ENCODE measurements around the gene EVI5L. TPM values are rescaled to one million over a fixed set of nuclear protein-coding genes. Genes with fewer than 3 reads are reported as not detected.

The EVI5L gene
- total and polyA plus RNA-seq, 2 of the 8 experiments (the other 6 are each of a cell fraction or from before 2014, with no cell fraction given) = 7.2 to 11.0 TPM

DNA sequence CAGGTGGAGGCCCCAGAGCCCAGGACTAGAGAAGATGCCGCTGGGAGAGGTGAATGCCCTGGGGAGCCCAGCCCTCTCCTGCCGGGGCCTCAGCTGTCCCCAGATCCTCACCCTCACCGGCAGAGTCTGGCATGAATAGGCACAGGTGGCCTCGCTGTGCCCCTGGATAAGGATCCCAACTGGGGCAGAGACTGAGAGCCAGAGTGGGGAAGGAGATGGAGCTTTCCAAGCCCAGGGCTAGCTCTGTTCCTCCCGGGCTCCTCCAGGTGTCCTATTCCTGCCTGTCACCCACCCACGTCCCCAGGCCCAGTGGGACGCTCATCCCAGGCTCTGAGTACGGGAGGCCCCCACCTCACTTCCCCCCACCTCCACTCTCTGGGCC is 27.7 kb downstream of the EVI5L start (continued):
- TF ChIP-seq, protein P1, sequence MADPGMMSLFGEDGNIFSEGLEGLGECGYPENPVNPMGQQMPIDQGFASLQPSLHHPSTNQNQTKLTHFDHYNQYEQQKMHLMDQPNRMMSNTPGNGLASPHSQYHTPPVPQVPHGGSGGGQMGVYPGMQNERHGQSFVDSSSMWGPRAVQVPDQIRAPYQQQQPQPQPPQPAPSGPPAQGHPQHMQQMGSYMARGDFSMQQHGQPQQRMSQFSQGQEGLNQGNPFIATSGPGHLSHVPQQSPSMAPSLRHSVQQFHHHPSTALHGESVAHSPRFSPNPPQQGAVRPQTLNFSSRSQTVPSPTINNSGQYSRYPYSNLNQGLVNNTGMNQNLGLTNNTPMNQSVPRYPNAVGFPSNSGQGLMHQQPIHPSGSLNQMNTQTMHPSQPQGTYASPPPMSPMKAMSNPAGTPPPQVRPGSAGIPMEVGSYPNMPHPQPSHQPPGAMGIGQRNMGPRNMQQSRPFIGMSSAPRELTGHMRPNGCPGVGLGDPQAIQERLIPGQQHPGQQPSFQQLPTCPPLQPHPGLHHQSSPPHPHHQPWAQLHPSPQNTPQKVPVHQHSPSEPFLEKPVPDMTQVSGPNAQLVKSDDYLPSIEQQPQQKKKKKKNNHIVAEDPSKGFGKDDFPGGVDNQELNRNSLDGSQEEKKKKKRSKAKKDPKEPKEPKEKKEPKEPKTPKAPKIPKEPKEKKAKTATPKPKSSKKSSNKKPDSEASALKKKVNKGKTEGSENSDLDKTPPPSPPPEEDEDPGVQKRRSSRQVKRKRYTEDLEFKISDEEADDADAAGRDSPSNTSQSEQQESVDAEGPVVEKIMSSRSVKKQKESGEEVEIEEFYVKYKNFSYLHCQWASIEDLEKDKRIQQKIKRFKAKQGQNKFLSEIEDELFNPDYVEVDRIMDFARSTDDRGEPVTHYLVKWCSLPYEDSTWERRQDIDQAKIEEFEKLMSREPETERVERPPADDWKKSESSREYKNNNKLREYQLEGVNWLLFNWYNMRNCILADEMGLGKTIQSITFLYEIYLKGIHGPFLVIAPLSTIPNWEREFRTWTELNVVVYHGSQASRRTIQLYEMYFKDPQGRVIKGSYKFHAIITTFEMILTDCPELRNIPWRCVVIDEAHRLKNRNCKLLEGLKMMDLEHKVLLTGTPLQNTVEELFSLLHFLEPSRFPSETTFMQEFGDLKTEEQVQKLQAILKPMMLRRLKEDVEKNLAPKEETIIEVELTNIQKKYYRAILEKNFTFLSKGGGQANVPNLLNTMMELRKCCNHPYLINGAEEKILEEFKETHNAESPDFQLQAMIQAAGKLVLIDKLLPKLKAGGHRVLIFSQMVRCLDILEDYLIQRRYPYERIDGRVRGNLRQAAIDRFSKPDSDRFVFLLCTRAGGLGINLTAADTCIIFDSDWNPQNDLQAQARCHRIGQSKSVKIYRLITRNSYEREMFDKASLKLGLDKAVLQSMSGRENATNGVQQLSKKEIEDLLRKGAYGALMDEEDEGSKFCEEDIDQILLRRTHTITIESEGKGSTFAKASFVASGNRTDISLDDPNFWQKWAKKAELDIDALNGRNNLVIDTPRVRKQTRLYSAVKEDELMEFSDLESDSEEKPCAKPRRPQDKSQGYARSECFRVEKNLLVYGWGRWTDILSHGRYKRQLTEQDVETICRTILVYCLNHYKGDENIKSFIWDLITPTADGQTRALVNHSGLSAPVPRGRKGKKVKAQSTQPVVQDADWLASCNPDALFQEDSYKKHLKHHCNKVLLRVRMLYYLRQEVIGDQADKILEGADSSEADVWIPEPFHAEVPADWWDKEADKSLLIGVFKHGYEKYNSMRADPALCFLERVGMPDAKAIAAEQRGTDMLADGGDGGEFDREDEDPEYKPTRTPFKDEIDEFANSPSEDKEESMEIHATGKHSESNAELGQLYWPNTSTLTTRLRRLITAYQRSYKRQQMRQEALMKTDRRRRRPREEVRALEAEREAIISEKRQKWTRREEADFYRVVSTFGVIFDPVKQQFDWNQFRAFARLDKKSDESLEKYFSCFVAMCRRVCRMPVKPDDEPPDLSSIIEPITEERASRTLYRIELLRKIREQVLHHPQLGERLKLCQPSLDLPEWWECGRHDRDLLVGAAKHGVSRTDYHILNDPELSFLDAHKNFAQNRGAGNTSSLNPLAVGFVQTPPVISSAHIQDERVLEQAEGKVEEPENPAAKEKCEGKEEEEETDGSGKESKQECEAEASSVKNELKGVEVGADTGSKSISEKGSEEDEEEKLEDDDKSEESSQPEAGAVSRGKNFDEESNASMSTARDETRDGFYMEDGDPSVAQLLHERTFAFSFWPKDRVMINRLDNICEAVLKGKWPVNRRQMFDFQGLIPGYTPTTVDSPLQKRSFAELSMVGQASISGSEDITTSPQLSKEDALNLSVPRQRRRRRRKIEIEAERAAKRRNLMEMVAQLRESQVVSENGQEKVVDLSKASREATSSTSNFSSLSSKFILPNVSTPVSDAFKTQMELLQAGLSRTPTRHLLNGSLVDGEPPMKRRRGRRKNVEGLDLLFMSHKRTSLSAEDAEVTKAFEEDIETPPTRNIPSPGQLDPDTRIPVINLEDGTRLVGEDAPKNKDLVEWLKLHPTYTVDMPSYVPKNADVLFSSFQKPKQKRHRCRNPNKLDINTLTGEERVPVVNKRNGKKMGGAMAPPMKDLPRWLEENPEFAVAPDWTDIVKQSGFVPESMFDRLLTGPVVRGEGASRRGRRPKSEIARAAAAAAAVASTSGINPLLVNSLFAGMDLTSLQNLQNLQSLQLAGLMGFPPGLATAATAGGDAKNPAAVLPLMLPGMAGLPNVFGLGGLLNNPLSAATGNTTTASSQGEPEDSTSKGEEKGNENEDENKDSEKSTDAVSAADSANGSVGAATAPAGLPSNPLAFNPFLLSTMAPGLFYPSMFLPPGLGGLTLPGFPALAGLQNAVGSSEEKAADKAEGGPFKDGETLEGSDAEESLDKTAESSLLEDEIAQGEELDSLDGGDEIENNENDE (IDR thresholded peaks at IDR 0.05; ENCODE audit: insufficient replicate concordance, low read length) = no peak
- no peak for TF ChIP-seq KDM1A (IDR thresholded peaks at IDR 0.05; ENCODE audit: borderline replicate concordance, low read length)
- TF ChIP-seq, protein P2, sequence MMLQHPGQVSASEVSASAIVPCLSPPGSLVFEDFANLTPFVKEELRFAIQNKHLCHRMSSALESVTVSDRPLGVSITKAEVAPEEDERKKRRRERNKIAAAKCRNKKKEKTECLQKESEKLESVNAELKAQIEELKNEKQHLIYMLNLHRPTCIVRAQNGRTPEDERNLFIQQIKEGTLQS (IDR thresholded peaks at IDR 0.05; ENCODE audit: insufficient read depth, low read depth, low read length) = no peak
- no peak for TF ChIP-seq HDAC6 (IDR thresholded peaks at IDR 0.05; ENCODE audit: low read depth, low read length)
- TF ChIP-seq POLR2AphosphoS5 (IDR thresholded peaks at IDR 0.05; ENCODE audit: low read depth, low read length) = no peak
- no peak for TF ChIP-seq CHD1 (IDR thresholded peaks at IDR 0.05; ENCODE audit: low read depth, low read length)
- TF ChIP-seq SP1 (IDR thresholded peaks at IDR 0.05; ENCODE audit: low read depth, low read length) = no peak
- no peak for TF ChIP-seq EZH2 (IDR thresholded peaks at IDR 0.05; ENCODE audit: low read depth, low read length, severe bottlenecking)
- TF ChIP-seq TAF1 (IDR thresholded peaks at IDR 0.05; ENCODE audit: low read depth, low read length) = no peak
- no peak for TF ChIP-seq SIX5 (IDR thresholded peaks at IDR 0.05; ENCODE audit: low read depth, low read length)
- no peak for TF ChIP-seq BCL11A (IDR thresholded peaks at IDR 0.05; ENCODE audit: low read depth in 2 of 2, low read length in 2 of 2)
- no peak for TF ChIP-seq MAFK (IDR thresholded peaks at IDR 0.05; ENCODE audit: low read depth, low read length)
